NCI-H1694 treated with DMSO at 0.1 percent for 48 hours (cell line): Measurements from ENCODE around the gene SEH1L.
"Not testable (repeated sequence)": the region's sequence is repeated elsewhere in the genome, so short reads cannot be mapped to it uniquely, and the experiment has no call there.

Experiments
- DNase-seq: peaks from one replicate; lab custom pipeline; 2025; lab: John Stamatoyannopoulos, UW

The SEH1L gene, protein sequence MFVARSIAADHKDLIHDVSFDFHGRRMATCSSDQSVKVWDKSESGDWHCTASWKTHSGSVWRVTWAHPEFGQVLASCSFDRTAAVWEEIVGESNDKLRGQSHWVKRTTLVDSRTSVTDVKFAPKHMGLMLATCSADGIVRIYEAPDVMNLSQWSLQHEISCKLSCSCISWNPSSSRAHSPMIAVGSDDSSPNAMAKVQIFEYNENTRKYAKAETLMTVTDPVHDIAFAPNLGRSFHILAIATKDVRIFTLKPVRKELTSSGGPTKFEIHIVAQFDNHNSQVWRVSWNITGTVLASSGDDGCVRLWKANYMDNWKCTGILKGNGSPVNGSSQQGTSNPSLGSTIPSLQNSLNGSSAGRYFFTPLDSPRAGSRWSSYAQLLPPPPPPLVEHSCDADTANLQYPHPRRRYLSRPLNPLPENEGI

DNA sequence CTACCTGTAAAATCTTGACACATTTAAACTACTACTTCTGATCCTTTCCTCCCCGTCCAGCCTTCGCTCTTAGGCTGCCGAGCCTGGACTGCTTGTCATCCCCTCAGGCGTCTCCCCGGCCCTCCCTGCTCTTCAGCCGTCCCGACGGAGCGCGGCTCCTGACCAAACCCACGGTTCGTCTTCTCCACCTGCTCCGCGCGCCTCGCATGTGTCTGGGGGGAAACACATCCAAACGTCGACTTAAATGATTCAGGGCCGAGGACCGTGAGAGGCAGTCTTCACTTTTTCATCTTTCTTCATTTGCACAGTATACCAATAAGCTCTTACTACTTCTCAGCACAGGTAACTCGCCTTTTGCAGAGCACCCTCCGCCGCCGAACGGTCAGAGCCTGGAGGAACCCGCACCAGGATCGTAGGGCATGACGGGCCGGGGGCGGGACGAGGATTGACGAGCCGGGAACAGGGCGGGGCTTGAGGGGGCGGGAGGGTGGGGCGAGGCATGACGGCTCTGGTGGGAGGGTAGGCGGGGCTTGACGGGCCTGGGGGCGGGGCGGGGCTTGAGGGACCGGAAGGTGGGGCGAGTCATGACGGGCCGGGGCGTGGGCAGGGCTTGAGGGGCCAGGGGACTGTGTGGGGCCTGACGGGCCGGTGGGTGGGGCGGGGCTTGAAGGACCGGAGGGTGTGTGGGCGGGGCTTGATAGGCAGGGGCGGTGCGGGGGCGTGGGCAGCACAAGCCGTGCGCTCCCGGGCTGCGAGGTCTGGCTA is at the start of gene SEH1L:
Gene SEH1L, plus strand, starts transcription at position 727 of the 765 bp plus-strand sequence. CDS start 111 bp downstream, outside the sequence.
- peak; percentile 87 for DNase-seq

DNA sequence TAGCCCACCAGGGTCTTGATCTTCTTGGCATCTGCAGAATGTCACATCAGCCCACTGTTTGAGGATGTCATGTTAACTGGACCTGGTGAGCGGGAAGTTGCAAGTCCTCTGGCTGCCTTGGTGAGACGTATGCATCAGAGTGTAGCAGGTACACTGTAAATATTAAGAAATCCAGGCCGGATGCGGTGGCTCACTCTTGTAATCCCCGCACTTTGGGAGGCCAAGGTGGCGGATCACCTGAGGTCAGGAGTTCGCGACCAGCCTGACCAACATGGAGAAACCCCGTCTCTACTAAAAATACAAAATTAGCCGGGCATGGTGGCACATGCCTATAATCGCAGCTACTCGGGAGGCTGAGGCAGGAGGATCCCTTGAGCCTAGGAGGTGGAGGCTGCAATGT is 46.6 kb upstream of the SEH1L start:
- DNase-seq = not testable (repeated sequence)

DNA sequence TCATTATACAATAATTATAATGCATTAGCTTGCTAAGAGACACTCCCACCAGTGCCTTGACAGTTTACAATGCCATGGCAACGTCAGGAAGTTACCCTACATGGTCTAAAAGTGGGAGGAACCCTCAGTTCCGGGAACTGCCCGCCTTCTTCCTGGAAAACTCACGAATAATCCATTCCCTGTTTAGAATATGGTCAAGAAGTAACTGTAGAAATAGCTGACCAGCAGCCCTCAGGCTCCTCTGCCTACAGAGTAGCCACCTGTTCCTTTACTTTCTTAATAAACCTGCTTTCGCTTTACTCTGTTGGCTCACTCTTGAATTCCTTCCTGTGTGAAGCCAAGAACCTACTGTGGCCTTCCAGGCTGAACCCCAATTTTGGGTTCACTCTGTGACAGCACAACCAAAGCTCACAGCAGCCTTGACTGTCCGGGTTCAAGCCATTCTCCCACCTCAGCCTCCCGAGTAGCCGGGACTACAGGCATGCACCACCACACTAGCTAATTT is 43.7 kb upstream of the SEH1L start:
- DNase-seq = no peak

DNA sequence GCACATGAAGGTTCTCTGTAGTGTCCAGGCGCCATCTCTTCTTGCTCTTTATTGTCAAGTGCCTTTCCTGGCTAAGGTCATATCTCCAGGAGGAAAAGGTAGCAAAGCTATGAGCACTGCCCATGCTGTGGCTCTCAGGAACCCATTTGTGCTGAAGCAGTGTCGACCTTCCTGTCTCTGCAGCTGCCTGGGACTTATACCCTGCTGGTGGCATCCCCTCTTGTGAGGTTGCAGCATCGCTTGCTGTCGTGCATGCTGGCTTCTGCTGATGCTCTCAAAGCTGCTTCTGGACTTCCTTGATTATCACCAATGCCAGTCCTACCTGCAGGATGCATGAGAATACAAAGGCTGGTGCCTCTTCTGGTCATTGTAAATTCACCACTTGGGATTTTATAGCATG is 41.7 kb upstream of the SEH1L start:
- no peak for DNase-seq

DNA sequence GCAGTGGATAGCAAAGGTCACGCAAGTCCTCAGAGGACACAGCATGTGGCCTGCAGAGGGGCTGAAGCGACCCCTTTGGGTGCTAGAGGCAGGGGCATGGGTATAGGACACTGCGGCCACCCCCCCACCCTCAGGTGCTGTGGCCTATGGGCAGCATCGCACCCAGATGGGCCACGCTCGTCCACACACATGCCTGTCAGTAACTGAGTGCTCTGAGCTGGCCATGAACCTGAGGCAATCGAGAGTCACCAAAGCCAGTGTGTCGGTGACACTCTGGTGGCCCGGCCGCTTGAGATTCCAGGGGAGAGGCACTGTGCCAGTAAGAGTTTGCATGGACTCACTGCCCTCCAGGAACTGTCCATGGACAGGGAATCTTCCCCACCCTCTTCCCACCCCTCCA is 41.0 kb upstream of the SEH1L start:
- DNase-seq = no peak

DNA sequence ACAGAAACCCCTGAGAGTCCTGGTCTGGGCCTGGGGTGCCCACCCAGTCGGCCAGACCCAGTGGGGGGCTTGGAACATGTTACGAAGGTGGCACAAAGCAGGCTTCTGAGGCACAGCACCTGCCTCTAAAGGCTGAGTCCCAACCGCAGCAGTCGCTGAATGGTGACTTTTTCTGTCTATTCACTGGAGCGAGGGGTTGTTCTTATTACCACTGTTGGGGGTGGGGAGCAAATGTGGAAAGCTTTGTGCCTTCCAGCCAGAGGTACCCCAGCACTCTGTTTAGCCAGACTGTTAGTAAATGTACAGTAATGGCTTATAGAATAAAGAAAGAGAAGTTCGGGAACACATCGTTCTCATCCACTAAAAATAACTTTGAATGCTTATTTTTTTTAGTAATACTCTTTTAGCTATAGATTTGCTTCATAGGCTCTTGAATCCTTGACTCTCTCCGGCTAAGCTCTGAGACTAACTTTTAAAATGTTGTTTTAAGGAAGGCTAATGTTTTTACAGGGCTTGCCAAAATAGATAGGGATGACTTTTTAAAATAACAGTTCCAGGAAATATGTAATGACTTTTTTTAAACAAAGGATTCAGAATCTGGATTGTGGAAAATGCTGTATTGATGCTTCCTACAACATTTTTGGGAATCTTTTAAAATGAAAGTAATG is 40.4 kb upstream of the SEH1L start:
- DNase-seq = no peak

DNA sequence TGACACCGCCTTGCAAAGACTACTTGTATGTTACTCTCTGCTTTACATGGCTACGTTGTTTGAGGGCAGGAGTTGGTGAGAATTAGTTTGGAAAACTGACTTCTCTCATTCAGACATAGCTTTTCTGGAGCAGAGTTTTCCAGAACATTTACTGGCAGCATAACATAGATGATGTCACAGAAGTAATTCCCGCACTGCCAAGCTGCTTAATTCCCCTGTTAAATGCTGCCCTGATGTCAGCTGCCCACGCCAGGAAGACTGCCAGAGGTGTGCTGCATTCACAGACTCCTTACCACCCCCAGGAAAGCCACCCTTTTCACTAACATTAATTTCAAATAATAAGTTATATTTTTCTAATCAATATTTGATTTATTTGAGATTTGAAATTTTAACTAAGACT is 39.1 kb upstream of the SEH1L start:
- DNase-seq = no peak

DNA sequence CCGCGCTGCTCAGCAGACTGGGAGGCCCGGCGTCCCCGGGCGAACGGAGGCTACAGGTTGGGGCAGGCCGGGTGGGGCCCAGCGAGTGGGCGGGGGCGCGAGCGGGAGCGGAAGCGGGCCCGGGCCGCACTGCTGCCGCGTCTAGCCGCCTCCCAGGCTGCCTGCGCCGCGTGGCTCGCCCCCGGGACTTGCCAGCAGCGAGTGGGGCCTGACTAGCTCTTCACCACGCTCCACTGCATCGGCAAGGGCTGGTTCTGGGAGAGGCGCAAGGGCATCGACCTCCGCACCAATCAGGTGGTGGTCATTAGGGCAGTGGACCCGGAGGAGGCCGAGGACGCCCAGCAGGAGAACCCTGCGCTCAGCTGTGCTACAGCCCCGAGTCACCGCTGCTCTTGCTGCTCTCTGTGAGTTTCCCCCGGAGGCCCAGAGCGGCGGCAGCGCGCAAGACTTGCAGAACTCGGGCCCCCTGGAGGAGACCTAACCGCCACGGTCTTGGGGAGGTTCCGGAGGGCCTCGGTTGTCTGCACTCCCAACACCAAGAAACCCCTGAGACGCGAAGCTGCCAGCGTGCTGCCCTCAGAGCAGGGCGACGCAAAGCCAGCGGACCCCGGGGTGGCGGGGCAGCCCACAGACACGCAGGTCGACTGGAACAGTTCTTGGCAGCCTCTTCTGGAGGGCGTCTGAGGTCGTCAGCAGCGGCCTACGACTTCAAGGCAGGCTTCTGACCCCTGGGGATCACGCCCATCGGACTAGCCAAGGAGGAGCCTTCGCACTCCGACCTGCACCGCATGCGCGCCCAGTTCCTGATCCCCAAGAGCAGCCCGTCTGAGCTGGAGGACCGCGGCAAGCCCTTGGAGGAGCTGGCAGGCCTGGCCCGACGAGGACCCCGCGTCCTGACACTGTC is 36.5 kb upstream of the SEH1L start:
- no peak for DNase-seq

DNA sequence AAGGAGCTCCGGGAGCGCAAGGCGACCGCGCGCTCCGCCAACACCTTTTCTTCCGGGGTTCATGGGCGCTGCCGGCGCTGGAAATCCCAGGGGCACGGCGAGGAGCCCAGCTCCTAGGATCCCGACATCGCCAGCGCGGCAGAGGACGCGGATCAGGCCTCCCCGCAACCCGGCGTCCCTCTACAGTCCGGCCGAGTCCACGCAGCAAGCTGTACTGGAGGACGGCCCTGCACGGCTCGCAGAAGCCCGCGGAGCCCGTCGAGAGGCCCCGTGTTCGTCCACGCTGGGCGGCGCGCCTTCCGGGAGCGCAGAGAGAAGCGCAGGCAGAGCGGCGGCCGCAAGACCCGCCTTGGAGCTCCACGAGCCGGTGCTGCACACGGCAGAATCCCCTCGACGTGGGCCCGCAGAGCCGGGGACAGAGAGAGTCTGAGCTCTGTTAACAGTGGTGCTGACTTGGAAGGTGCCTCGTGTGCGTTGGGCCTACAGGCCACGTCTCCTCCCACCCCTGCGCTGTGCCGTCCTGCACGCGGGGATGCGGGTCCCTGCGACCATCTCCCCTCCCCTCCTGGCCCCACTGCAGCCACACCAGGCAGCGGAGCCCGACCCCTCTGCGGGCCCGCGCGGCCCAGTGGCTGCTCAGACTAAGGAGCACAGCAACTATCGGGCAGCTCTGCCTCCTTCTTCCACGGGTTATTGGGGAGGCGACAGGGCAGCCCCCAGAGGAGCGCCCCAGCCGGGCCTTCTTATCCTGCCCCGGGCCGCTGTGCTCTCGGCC is 35.7 kb upstream of the SEH1L start:
- DNase-seq = no peak

DNA sequence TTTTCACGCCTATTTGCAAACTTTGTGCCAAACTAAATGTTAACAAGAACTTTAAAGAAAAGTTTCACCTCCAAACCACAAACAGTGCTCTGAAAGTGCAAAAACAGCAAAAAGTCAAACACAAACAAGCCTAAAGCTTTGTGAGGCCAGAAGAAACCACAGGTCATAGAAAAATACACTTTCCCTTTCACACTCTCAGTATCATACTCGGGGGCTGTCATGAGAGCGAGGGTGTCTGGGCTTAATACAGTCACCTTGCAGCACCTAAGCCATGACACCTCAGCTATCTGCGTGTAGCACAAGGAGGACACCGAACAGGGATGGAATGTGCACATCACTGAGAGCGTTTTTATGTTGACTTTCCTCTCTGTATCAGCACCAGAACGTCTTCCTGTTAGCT is 26.6 kb upstream of the SEH1L start:
- DNase-seq = no peak

DNA sequence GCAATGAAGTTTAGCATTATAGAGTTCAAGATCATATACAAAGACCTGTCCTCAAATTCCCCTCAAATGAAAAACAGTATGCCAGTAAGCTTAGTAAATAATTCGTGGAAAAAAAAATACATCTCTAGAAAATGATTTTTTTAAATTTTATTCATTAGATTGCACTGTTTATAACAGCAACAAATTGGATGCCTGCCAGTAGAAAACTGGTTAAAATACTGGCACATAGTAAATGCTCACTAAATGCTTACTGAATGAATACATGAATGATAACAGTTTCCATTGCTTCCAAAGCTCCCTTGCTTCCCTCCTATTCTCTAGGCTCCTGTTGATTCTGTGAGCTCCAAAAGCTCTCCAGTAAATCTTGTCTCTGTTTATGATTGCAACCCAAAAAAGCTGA is 25.5 kb upstream of the SEH1L start:
- DNase-seq = no peak

DNA sequence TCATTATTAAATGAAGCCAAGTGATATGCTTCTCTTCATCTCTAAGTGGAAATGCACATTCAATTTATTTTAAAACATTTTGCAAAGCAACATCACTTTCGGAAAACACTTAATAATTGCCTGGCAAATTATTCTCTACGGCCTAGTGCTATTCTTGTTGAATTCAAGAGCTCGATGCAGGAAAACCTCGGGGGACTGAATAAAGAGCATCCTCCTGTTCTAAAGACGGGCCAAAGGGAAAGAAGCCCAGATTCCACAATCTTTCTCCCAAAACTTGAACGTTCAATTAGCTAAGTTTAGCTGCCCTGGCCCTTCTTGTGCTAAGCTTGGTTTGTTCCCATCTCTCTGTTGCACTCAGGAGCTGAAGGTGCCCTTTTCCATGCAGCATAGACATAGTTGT is 23.2 kb upstream of the SEH1L start:
- DNase-seq = no peak

DNA sequence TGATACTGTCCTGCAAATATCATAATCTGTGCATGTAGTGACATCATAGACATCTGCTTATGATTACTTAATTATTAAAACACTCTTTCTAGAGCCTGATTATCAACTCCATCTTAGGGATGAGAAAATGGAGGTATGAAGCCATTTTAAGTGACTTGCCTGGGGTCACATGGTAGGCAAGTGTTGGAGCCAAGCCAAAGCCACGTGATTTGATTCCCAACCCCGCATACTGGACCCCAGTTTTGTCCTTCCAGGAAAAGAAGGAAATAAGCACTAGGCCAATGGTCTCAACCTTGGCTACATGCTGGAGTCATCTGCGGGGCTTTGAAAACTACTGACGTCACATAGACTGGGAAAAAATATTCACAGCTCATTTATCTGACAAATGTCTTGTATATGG is 19.6 kb upstream of the SEH1L start:
- DNase-seq = no peak

DNA sequence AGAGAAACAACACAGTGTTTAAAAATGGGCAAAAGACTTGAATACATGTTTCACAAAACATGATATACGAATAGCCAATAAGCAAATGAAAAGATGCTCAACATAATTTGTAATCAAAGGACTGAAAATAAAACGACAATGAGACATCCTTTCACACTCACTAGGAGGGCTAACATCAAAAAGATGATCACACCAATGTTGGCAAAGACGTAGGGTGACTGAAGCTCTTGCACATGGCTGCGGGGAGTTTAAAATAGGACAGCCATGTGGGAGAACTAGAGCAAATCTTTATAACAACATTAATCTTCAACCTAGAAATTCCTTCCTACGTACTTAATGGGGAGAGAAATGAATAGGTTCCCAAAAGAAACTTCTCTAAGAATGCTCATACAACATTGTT is 19.2 kb upstream of the SEH1L start:
- no peak for DNase-seq

DNA sequence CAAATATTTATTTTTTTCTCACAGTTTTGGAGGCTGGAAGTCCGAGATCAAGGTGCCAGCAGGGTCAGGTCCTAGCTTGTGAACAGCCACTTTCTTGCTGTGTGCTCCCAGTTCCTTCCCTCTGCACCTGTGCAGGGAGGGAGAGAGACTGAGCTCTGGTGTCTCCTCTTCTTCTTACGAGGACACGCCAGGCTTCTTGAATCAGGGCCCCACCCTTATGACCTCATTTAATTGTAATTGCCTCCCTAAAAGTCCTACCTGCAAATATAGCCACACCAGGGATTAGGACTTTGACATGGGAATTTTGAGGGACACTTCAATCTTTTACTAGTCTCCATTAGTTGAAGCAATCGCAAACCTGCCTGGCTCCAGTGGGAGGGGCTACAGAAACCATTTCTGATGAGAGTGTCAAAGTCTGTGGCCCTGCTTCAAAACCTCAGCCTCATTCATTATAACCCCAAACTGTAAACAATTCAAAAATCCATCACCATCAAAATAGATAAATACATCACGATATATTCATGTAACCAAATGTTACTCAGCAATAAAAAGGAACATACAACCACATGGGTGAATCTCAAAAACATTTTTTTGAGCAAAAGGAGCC is 18.2 kb upstream of the SEH1L start:
- DNase-seq = no peak

DNA sequence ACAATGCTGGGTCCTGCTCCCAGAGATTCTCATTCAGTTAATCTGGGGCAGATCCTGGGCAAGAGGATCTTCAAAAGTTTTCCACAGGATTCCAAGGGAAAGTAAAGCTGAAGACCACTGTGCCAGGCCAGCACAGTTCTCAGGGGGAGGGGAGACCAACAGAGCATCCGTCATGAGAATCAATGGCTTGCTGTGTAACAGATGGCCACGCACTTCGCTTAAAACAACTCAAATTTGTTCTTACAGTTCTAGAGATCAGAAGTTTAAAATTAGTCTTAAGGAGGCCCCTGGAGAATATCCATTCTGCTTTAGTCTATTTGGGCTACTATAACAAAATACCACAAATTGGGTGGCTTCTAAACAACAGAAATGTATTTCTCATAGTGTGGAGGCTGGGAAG is 17.4 kb upstream of the SEH1L start:
- DNase-seq = no peak

DNA sequence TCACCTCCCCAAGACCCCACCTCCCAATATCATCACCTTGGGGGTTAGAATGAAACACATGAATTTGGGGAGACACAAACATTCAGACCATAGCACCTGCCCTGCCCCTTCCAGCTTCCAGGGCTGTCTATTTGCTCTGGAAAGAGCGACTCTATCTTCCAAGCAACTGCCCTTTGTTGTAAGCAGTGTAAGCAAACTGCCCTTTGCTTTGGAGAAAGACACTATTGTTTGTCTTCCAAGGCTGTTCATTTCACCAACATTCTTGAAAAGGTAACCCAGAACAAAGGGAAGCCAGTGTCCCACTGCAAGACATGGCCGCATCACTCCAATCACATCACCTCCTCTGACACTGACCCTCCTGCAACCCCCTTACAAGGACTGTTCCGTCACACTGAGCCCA is 16.9 kb upstream of the SEH1L start:
- no peak for DNase-seq

DNA sequence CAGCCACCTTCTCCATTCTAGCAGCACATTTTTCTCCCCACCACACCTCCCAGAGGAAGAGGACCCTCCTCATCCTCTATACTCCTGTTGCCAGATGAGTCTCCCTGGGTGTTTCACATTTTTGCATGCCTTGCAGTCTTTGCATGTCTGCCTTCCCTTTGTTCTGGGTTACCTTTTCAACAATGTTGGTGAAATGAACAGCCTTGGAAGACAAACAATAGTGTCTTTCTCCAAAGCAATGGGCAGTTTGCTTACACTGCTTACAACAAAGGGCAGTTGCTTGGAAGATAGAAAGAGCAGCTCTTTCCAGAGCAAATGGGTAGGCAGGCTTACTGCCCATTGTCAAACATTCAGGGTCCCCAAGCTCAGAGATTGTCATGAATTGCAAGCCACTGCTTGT is 14.5 kb upstream of the SEH1L start:
- DNase-seq = no peak

DNA sequence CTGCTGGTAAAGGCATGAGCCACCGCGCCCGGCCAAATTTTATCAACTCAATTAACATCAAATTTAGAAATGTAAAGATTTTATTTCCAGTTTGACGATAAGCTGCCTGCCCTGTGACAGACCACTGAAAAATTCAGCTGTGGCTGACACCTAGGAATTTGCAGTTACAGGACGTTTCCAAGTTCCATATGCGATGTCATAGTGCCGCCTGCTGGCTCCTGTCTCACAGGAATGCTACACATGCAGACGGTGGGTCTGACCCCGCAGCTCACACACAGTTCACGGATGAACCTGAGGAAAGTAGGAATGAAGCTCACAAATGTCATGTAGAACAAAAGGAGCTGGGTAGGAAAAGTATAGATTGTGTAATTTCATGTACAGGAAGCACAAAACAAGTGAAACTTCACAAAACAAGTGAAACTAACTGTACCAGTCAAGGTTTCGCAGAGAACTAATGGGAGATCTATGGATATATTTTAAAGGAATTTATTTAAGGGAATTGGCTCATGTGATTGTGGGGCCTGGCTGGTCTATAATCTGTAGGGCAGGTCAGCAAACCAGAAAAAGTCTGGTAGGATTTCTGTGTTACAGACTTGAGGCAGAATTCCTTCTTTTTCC is 13.2 kb upstream of the SEH1L start:
- DNase-seq = peak; percentile 75

DNA sequence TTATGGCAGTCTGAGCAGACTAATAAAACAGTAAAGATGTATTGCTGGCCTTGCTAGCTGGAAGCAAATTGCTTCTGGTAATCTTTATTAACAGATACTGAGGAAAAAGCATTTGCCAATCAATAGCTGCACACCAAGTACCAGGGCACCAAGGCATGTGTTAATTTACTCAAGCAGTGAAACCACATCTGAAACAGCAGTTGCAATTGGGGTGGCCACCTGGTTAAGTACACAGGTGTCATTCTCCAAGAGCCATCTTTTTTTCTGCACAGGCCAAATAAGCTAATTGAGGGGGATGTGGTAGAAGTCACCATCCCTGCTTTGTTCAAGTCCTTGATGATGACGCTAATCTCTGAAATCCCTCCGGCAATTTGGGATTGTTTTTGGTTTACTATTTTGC is 8.6 kb upstream of the SEH1L start:
- no peak for DNase-seq
